Activated CD8-positive, alpha-beta memory T cell treated with anti-CD3 and anti-CD28 coated beads for 48 hours (primary cell): ENCODE results near the gene NDUFAF2.

ENCODE experiments used
- DNase-seq, 3 experiments: peaks; one replicate each; pipeline ENCODE4 v3.0.0-alpha.2; 2020; ENCODE audit warnings: low read depth in 2 of 3, low spot score in 2 of 3

Gene NDUFAF2

DNA sequence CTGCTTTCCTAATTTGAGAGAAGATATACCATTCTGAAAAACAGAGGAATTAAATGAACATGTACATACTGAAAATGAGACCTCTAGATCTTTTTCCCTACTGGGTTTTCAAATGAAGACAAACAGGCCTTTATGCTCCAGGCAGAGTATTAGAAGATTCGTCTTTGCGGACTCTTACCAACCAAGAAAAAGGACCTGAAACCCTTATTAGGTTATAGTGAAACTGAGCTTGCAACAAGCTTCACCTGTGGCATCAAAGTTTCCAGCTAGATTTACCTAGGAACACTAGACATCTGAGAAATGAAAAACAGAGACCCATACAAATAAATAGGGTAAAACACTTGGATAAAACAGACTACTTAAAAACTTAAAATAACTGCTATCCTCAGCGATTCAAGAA, 171.0 kb downstream of the NDUFAF2 start:
- DNase-seq, result no peak

DNA sequence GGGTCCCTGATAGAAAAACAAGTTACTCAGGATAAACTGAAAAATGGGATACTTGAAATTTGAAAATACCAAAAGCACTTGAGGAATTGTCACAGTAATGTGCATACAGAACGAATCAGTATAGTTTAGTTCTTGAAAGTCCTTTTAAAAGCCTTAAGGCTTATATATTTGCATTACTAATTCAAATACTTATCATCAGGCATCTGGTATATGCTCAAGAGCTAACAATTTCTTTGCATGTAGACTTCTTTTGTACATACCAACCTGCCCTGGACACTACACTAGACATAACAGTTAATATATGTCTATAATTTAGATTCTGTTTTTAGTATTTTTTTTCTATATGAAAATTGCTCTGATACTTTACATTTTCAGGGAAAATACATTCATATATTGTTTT, 174.1 kb downstream of the NDUFAF2 start:
- DNase-seq, result no peak

DNA sequence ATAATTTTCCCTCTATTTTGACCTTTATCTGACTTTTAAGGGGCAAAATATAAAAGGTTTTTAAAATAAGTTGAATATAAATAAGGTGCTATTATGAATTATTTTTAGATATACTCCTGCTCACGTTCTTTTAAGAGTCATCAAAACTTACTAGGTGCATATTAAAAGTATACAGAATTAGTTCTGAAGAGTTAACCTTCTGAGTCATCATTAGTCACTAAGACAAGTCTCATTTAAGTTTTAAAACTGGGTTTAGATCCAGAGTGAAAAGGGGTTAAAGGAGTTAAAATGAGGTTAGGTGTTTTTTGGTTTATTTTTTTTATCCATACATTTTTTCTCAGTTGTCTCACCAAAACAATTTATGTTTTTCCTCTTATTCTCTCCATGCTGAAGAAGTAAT, 175.5 kb downstream of the NDUFAF2 start:
- no peak for DNase-seq

DNA sequence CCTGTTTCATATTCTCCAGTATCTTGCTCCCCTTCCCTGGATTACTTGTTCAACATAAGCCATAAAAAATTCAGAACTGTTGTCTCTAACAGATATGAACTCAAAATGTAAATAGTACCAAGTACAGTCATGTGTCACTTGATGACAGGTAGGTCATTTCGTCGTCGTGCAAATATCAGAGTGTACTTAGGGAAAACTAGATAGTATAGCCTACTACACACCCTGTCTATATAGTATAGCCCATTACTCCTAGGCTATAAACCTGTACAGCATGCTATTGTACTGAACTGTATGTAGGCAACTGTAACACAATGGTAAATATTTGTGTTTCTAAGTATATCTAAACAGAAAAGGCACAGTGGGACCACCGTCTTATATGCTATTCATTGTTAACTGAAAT, 178.1 kb downstream of the NDUFAF2 start:
- no peak for DNase-seq

DNA sequence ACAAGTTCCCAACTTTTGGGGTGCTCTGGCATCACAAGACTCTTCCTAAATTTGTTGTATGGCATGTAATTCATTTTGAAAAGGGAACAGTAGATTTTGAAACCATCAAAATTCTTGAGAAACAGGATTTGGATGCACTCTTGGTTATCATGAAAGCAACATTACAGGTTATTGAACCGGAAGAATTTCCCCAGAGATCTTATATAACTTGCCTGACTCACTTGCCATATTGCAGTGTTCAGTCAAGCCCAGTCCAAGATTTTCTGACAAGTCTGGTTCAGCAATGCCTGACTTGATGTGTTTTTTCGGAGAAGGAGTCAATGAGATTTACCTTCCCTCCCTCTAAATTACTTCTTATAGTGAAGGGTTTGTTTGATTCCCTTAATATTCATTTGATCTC, 185.3 kb downstream of the NDUFAF2 start:
- DNase-seq, result no peak

DNA sequence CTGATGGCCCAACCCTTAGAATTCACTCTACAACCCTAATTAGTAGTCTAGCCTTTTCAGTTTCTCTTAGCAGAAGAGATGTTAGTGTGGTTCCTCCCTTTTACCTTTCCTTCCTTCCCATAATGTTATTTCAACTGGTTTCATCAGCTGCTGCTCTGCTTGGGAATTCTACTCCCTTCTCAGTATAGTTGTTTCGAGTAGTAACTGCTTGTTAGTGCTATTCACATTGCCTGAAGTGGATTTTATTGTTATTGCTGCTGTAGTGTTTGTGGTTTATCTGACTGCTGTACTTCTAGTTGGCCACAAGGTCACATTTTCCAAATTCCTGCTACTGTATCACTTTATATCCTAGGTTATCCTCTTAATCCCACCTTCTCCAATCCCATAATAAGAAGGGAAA, 187.6 kb downstream of the NDUFAF2 start:
- DNase-seq, result no peak

DNA sequence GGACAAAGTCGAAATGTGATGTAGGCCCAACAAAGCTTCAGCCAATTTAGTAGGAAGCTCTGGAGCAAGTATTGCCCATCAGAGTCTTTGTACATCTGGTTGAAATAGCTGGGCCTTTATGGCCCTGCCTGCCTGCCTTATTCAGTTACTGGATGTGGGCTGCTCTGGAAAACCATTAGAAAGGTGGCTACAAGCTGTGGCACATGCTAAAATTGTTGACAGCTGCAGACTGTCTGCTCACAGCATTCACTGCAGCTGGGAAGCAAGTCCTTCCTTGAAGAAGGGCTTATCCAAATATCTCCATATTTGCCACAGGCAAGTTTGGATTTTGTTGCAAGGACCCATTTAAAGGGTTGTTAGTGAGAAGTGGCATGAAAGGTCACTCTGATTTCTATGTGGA, 192.8 kb downstream of the NDUFAF2 start:
- no peak for DNase-seq

DNA sequence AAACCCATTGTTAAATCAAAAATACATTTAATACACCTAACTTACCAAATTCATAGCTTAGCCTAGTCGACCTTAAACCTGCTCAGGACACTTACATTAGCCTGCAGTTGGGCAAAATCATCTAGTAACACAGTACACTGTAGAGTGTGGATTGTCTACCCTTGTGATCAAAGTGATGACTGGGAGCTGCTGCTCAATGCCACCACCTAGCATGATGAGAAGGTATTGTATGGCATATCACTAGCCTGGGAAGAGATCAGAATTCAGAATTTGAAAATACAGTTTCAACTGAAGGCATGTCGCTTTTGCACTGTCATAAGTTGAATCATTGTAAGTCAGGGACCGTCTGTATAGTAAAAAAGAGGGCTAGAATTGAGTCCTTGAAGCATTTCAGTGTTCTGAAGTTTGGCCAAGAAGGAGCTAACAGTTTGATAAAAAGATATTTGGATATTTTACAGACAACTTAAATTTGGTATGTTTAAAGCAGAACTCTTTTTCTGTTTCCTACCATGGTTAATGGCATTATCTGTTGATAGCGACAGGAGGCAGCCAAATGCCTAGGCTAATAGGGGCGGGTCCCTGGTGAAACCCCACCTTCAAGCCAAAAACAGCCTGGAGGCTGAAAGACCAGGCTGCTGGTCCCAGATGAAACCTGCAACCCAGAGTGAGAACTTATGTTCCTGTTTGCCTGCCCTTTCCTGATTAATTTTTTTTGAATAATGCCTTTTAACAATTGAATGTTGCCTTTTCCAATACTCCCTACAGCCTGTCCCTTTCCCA, 194.3 kb downstream of the NDUFAF2 start:
- no peak for DNase-seq

DNA sequence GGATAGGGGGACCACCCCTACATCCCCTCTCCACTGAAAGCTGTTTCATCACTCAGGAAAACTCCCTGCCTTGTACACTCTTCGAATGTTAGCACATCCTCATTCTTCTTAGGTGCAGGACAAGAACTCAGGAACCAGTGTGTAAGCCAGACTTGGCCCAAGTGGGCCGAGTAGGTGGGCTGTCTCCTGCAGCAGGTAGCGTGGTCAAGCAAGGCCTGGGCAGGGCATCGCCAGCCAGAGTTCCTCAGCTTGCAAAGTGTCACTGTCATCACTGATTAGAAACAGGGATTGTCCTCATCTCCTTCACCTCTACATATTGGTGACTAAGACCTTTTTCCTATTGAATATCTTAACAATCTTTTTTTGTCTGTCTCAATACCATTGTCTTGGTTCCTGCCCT, 194.9 kb downstream of the NDUFAF2 start:
- no peak for DNase-seq

DNA sequence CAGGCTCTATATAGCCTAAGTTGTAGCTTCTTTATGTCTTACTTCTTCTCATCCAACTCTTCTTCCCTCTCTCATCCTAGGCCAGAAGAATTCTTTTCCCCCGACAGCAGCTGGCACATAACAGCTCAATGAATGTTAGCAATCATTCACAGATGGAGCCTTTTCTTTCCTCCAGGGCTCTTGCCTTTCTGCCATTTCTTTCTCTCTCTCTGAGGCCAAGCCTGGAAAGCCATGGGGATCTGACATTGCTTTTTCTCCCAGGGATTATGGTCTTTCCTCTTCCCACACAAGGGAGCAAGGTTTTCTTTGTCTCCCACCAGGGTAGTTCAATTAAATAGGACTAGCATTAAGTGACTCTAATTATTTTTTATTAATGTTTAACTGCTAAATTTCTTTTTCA, 196.8 kb downstream of the NDUFAF2 start:
- no peak for DNase-seq

DNA sequence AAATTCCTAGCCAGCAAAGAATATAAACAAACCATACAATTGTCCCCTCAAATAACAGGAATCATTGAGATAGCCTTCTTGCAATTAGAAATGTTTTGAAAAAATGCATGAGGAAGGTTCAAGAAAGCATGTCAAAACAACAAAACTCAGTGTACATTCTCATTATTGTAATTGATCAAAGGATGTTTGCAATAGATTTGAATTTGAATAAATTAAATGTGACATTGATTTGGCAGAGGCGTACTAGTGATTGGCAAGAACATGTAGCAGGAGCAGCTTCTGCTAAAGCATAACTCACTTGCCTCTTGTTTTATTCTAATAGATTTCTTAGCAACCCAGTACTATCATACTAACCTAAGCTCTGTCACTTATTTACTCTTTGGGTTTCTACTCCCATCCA, 197.4 kb downstream of the NDUFAF2 start:
- no peak for DNase-seq

DNA sequence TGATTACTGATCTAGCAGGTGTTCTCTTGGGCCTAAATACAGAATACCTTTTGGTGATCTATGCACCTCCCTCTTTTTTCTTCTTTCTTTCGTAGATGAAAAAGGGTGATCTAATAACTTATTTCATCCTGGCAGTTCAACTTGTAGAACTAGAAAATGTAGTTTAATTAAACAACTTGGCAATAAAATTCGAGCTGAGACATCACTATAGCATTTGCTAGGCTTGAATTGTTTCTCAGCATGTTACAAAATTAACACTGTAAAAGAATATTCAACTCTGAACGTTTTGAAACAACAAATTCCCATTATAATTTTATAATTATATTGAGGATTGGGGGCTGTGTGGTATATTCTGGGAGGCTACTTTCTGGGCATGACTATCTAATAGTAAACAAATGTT, 197.8 kb downstream of the NDUFAF2 start:
- DNase-seq, result no peak

DNA sequence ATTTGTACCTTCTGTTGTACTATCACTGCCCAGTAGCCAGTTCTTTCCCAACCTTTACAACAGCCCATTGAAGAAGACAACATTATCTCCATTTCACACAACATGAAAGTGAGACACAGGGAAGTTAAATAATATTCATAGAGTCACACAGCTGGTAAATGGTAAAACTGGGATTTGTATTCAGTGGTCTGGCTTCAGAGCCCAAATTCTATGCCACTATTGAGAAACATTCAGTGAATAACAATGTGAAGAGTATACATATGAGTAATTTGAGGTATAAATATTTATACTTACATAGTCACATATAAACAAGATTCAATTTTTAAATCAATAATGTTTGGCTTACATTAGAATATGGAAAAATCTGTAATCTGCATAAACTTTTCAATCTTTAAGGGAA, 203.5 kb downstream of the NDUFAF2 start:
- no peak for DNase-seq

DNA sequence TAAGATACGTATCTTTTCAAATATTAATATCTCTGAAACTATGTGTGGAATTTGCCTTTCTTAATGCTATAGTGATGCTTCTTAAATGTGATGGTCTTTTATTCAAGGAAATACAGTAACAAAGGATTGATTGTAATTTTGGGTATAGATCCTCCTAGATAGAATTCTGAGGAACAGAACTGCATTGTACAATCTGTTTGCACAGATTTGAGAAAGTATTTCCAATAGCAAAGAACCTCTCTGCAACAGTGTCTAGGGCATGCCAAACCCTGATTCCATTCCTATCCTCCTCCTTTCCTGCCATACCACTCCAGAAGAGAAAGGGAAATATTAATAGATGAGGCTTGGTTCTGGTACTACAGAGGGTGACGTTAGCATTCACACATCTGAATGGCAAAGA, 206.9 kb downstream of the NDUFAF2 start:
- DNase-seq, result no peak

DNA sequence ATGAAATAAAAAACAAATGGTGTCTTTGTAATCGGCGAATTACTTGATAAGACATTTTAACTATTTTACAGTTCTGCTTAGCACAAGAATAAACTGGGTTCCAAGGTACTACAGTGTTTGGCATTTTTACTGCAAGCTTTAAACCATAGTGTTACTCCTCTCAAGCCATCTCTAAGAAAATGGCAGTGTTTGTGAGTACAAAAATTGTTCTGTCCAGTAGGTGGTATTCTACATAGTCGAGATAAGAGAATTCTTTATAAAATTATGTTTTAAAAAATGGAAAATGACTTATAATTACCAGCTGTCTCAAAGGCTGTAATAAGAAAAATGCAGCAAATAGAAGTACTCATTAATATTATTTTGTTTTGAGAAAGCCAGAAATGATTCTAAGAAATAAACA, 214.1 kb downstream of the NDUFAF2 start:
- DNase-seq, result no peak

DNA sequence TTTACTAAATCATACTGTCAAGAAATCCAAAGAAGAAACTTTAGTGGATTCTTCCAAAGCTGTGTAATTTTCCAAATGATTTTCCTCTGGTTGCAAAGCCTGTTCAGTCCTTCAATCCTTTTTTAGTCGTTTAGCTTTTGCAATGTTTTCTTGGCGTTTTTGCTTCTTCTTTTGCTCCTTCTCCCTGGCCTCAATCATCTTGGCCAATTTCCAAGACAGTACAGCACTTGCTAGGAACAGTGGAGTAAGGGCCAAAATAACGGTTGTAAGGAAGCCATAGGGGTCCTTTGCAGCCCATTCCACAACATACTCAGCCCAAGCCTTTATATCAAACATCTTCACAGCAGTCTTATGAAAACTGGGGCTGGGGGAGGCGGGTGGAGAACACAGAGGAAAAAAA, 214.8 kb downstream of the NDUFAF2 start:
- no peak for DNase-seq

DNA sequence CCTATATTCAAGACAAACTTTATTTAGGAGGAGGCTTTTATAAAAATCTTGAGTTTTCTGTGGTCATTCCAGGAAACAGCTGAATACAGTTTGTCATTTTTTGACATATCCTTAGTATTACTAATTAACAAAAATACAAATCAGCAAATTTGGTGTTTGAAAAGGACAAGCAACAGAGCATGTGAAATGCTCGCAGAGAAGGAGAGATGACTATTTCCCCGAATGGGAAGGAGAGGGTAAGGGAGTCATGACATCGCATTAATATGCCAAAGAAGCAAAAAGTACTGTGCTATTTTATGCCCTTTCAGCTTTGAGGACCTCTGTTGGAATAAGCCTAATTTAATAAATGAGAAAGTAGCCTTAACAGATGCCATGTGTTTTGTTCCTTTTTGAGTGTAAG, 215.5 kb downstream of the NDUFAF2 start:
- no peak for DNase-seq

DNA sequence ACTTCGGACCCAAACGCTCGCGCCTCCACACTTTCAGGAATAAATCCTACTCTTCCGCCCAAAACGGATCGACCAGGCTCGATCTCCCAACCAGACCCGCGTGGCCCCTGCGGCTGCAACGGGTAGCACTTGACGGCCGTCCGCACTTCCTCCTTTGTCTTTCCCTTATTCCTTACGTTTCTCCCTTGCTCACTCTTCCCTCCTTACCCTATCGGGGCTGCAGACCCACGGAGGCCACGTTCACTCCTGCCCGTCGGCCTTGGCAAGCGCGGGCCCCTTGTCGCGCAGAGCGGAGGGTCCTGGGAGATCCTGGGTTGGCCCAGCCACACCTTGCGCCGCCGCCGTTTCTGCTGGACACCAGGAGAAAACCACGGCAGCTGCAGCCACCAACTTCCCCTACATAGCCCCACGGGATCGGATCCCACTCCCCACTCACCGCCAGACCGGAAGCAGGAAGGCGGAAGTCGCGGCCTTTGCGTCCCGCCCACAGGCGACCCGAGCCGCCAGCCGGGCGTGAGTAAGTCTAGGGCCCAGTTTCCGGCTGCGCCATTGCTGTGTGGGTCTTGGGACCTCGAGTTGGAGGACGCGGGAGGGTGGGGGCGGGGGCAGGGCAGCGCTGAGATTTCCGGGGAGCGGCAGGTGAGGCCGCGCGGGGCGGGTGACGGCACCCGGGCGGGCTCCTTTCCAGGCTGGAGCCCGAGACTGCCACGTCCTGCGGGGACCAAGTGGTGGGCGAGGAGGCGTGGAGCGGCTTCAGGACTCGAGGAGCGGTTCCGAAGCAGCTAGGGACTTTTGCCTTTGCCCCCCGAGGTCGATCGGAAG, 217.2 kb downstream of the NDUFAF2 start, which contains the start of gene SMIM15:
Gene SMIM15 (minus strand): TSS at position 459 of the 822 bp plus-strand sequence. CDS start 2,297 bp downstream, outside the sequence.
- peak; percentile 51 to 72 (median 60) for DNase-seq

DNA sequence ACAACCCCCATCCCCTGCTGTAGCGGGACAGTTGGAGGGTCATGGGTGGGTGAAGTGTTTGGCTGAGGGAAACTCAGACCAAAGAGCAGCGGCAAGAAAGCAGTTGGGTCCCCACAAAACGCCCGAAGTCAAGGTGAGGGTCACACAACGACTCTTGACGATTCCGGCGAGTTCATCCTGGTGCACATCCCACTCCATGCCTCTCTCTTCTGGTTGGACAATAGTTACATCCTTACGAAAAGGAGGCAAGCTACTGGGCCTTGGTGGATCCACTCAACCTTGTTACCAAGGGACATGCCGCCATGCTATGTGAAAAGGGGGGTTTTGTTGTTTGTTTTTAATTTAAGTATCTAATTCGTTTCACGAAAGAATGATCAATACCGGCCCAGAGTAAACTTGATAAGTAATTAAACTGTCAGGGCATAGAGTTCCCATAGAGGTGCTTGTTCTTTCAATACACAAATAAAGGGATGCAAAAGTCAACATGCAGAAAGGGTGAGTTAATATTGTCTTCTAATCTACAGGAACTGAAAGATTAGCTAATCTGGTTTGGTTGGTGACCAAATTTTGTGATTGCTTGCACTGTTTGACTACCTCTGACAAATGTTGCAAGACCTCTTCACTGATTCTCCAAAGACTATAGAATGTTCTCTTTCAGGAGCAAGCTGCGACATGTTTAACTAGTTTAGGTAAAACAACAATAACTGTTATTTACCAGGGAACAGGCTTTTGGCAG, 218.0 kb downstream of the NDUFAF2 start:
- DNase-seq, result no peak

DNA sequence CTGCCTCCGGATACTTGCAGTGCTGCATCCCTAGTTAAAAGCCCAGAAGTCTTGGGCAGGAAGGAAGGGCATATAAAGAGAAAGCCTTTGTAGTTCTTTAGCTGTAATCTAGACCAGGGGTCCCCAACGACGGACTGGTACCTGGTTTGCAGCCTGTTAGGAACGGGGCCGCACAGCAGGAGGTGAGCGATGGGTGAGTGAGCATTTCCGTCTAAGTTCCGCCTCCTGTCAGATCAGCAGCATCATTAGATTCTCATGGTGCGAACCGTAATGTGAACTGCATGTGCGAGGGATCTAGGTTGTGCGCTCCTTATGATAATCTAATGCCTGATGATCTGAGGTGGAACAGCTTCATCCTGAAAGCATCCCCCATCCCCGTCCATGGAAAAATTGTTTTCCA, 218.9 kb downstream of the NDUFAF2 start:
- no peak for DNase-seq

DNA sequence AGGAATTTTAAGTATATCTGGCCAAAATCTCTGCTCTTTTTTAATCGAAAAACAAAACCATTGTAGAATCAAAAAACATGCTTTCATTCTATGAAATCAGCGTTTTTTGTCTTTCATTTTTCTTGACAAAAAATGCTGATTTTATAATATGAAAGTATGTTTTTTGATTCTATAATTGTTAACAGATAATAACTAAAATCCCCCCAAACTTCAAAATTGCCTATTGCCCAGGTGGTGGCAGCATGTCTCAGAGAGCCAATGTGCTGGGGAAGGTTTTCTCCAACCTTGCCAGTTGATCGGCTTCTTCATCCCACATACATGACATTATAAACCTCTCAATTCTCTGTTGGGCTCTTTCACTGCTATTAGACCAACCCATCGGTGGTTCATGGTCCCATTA, 222.4 kb downstream of the NDUFAF2 start:
- DNase-seq, result no peak

DNA sequence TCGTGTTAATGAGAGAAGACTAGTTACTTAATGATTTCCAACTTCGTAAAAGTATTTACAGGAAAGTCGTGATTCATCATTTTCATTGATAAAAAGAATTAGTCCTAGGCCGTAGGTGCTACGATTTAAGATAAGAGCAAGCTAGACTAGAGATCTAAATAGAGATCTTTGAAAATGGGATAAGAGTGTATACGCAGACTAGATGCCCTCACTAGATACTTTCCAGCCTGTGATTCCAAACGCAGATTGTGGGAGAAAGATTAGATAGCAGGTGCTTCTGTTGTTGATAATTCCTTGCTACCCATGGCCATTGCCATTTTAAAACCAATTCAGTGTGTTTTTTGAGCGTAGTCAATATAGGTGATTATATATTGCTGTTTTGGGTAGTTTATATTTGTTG, 223.9 kb downstream of the NDUFAF2 start:
- DNase-seq, result no peak
